Mesodermal cell (in vitro differentiated cells): ENCODE data around the gene AGO1.
A peak's percentile ranks its signal among the peaks of the same experiment; 100 is the strongest.
"Not testable (repeated sequence)": the region's sequence is repeated elsewhere in the genome, so short reads cannot be mapped to it uniquely, and the experiment has no call there.

Source experiments
- H3K27ac ChIP-seq: 2 replicates; pipeline ENCODE4 v1.7.0; 2013; ENCODE audit warnings: mild to moderate bottlenecking, low read depth, low read length, moderate library complexity; ENCODE audit not compliant: severe bottlenecking
- H3K36me3 ChIP-seq: 2 replicates; pipeline ENCODE4 v1.7.1; 2013; ENCODE audit warnings: mild to moderate bottlenecking, low read length, moderate library complexity; ENCODE audit not compliant: control insufficient read depth, insufficient read depth
- H3K4me1 ChIP-seq: one replicate; pipeline ENCODE4 v1.7.1; 2013; ENCODE audit warnings: mild to moderate bottlenecking, low read length; ENCODE audit not compliant: insufficient read depth, control insufficient read depth, poor library complexity, severe bottlenecking
- H3K4me3 ChIP-seq: 2 replicates; pipeline ENCODE4 v1.7.0; 2013; ENCODE audit warnings: low read length, control low read depth, mild to moderate bottlenecking; ENCODE audit not compliant: insufficient read depth, poor library complexity, severe bottlenecking; ENCODE audit errors: extremely low read depth
- H3K9me3 ChIP-seq: 2 replicates; pipeline ENCODE4 v1.7.1; 2013; ENCODE audit warnings: mild to moderate bottlenecking, low read length, moderate library complexity; ENCODE audit not compliant: control insufficient read depth
- WGBS, 2 experiments: methylation state at CpG; one replicate each; pipeline ENCODE4 v1.1.5; 2013; ENCODE audit warnings: missing lambda C conversion rate in 2 of 2; ENCODE audit not compliant: insufficient coverage in 2 of 2; 5-methylcytosine and 5-hydroxymethylcytosine counted together

AGO1 gene

DNA sequence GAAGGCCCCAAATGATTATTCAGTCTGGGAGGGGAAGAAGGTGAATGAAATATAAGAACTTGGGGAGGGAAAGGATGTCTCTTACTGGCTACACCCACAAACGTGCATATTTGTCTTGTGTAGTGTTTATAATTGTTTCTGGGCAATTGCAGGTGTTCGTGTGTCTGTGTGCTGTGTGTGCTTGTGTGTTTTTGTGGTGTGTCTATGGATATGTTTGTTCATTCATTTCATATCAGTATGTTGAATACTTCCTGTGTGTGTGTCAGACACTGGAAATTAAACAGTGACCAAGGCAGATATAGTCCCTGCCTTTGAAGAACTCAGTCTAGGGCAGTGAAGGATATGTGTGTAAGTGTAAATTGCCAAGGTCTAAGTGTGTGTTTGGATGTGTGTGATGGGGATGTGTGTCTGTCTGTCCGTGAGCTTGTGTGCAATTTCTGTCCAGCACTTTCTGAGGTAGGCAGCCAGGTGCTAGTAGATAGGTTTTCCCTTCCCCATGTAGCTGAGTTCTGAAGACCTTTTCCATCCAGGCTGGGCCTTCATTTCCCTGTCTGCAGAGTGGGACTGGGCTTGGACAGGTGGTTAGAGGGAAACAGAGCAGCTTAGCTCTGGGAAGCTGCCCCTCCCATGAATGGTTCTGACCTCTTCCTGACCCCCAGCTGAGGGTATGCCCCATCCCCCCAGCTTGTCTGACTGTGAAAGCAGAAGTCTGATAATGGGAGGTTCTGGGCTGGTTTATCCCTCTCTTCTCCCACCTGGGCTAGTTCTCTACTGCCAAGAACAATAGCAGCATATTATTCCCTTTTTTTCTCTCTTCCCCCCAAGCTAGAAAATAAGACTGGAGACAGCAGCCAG, 3.8 kb downstream of the AGO1 start:
- Histone ChIP-seq H3K4me1 (peaks cover 27% of the 10 kb centered on the region), H3K4me3 (no peak overlapping the region), H3K27ac (peak overlapping the region; percentile 75), H3K36me3 (peaks cover 33% of the 10 kb centered on the region), H3K9me3 (no peaks in the 10 kb centered on the region)
- WGBS, 2 experiments: 40 to 89% methylated on average over 1 to 2 of the region's 3 CpGs

DNA sequence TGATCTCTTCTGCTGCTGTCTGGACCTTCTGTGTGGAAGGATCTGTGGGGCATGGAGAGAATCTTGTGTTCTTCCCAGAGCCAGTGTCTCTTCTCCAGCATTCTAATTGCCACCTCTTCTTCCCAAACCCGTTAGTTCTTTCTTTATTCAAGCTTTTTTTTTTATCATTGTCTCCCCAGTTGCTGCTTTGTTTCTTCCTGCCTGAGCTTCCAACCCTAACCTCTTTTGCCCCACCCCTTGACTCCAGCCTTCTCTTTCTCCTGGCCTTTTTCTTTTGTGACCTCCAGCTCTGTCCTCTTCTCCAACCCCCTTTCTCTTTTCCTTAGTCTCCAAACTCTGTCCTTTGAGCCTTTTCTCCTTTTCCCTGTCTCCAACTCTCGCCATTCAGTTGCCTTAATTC, 4.5 kb downstream of the AGO1 start:
- Histone ChIP-seq H3K27ac (peak overlapping the region; percentile 6), H3K4me3 (no peak overlapping the region), H3K4me1 (peaks cover 27% of the 10 kb centered on the region), H3K9me3 (no peaks in the 10 kb centered on the region), H3K36me3 (peaks cover 40% of the 10 kb centered on the region)
- 69 to 71% methylated on average over 2 of the region's 2 CpGs for WGBS, 2 experiments

DNA sequence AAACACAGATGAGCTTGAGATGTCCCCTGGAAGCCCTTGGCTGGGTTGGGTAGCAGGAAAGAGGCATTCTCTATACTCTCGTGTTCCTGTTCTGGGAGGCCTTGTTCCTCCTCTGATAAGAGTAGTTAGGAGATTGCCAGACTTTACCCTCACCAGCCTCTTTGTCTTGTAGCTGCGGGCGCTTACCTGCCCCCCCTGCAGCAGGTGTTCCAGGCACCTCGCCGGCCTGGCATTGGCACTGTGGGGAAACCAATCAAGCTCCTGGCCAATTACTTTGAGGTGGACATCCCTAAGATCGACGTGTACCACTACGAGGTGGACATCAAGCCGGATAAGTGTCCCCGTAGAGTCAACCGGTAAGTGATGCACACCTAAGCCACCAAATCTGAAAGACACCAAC, 5.2 kb downstream of the AGO1 start:
- no peaks in the 10 kb centered on the region for H3K9me3 ChIP-seq
- peaks cover 47% of the 10 kb centered on the region for H3K36me3 ChIP-seq
- WGBS, 2 experiments: 90 to 96% methylated on average over 8 to 10 of the region's 11 CpGs
- no peak overlapping the region for H3K27ac ChIP-seq
- H3K4me3 ChIP-seq: no peak overlapping the region
- H3K4me1 ChIP-seq: peaks cover 27% of the 10 kb centered on the region

DNA sequence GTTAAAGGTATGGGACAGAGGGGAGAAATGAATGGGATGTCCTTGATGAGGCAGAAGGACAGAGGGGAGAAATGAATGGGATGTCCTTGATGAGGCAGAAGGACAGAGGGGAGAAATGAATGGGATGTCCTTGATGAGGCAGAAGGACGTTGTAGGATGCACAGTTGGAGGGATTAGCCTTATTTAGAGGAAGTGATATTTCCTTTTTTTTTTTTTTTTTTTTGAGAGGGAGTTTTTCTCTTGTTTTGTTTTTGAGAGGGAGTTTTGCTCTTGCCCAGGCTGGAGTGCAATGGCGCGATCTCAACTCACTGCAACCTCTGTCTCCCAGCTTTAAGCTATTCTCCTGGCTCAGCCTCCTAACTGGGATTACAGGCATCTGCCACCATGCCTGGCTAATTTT, 6.0 kb downstream of the AGO1 start:
- H3K36me3 ChIP-seq: peaks cover 54% of the 10 kb centered on the region

DNA sequence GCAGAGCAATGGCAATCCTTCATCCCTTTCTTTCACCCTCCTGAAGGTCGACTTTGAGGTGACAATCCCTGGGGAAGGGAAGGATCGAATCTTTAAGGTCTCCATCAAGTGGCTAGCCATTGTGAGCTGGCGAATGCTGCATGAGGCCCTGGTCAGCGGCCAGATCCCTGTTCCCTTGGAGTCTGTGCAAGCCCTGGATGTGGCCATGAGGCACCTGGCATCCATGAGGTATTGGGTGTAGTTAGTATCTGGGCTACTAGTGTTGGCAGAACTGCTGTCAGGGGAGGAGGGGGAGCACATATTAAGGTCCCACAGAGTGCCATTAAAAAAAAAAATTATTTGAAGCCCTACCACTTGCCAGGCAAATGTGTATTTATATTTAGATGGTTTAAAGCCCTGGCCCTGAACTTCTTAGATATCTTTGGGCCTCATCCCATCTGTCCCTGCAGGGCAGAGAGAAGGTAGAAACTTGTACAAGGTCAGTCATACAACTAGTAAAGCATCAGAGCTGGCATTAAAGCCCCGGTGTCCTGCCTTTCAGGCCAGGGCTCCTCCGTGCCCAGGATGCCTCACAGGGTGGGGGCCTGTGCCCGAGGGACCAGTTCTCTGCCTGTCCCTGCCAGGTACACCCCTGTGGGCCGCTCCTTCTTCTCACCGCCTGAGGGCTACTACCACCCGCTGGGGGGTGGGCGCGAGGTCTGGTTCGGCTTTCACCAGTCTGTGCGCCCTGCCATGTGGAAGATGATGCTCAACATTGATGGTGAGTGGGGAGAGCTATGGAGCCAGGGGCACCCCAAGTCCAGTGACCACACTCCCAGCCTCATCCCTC, 10.3 kb downstream of the AGO1 start:
- Histone ChIP-seq H3K9me3 (no peaks in the 10 kb centered on the region), H3K4me1 (peaks cover 4% of the 10 kb centered on the region), H3K4me3 (no peak overlapping the region), H3K36me3 (peaks cover 87% of the 10 kb centered on the region), H3K27ac (peak overlapping the region; percentile 62)
- WGBS, 2 experiments: 94 to 97% methylated on average over 10 to 14 of the region's 14 CpGs

More for the DNA sequence above, 6.0 kb downstream of the AGO1 start:
- peaks cover 29% of the 10 kb centered on the region for H3K4me1 ChIP-seq
- H3K9me3 ChIP-seq, H3K4me3 ChIP-seq, H3K27ac ChIP-seq: not testable (repeated sequence)
- WGBS, 2 experiments: 80% methylated on average over 1 of the region's 3 CpGs; no CpG with 5 or more reads in 1 of the 2 experiments

DNA sequence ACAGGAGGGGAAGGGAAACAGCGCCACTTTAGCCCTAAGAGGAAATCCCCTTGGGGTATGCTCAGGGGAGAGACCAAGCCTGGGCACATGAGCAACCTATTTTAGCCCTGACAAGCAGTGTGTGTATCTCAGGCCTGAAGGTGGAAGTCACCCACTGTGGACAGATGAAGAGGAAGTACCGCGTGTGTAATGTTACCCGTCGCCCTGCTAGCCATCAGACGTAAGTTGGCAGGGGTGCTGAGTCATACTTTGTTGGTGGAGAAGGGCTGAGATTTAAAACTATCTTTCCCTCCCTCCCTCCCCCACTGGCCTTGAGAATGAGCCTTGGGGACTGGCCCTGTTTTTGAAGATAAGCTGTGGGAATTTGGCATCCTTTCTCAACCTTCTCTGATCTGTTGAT, 11.2 kb downstream of the AGO1 start:
- Histone ChIP-seq H3K9me3 (no peaks in the 10 kb centered on the region), H3K27ac (peak overlapping the region; percentile 62), H3K4me3 (no peak overlapping the region), H3K4me1 (peaks cover 4% of the 10 kb centered on the region), H3K36me3 (peaks cover 86% of the 10 kb centered on the region)
- WGBS, 2 experiments: 87 to 89% methylated on average over 1 to 6 of the region's 6 CpGs

DNA sequence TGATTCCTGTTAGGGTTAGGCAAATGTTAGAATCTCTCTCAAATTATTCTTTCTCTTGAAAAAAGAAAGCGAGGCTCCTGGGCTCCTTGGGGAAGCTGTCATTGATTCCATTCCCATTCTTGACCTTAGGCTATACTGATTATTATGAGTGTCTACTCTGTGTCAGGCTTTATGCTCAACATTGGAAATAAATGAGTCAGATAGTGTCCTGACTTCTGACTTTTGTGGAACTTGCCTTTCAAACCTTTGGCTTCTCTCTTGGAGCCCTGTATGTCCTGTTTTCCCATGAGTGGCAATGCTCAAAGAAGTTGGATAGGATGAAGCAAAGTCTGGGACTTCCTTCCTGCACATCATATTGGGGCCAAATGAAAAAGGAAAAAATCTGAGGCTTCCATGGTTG, 11.6 kb downstream of the AGO1 start:
- peaks cover 82% of the 10 kb centered on the region for H3K36me3 ChIP-seq
- H3K4me1 ChIP-seq: peaks cover 4% of the 10 kb centered on the region
- WGBS, 2 experiments: no CpG with 5 or more reads among the region's 1 CpG
- no peaks in the 10 kb centered on the region for H3K9me3 ChIP-seq
- H3K4me3 ChIP-seq: no peak overlapping the region
- H3K27ac ChIP-seq: peak overlapping the region; percentile 62

DNA sequence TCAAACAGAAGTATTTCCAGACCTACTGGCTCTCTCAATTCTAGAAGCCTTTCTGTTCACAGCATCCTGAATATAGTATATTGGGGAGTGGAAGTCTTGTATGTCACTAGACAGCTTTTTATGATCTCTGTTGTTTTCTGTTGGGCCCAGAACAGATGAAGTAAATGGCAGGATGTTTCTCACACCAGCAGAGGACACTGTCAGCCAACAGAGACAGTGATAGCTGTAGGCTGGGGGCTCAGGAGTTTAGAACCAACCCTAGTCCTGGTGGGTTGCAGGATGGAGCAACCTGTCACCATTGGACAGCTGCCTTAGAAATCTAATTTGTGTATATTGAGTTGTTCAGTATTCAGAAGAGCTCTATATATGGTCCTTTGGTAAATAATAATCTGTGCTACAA, 16.9 kb downstream of the AGO1 start:
- Histone ChIP-seq H3K36me3 (peaks cover 78% of the 10 kb centered on the region), H3K9me3 (no peaks in the 10 kb centered on the region), H3K4me3 (no peak overlapping the region), H3K4me1 (no peaks in the 10 kb centered on the region), H3K27ac (no peak overlapping the region)

DNA sequence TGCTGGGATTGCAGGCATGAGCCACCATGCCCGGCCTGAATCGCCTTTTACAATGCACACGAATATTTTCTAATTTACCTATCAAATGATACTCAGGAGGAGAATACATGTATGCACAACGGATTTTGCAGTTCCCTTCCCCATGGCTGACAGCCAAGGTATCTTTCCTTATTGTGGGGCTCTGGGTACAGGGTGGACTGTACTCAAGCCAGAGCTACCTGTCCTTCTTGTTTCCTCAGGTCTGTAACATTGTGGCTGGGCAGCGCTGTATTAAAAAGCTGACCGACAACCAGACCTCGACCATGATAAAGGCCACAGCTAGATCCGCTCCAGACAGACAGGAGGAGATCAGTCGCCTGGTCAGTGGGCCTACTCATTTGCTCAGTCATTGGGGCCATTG, 18.2 kb downstream of the AGO1 start:
- no peak overlapping the region for H3K27ac ChIP-seq
- peaks cover 71% of the 10 kb centered on the region for H3K36me3 ChIP-seq
- WGBS, 2 experiments: 89 to 92% methylated on average over 6 to 8 of the region's 9 CpGs
- no peak overlapping the region for H3K4me3 ChIP-seq
- H3K9me3 ChIP-seq: no peaks in the 10 kb centered on the region
- H3K4me1 ChIP-seq: no peaks in the 10 kb centered on the region

DNA sequence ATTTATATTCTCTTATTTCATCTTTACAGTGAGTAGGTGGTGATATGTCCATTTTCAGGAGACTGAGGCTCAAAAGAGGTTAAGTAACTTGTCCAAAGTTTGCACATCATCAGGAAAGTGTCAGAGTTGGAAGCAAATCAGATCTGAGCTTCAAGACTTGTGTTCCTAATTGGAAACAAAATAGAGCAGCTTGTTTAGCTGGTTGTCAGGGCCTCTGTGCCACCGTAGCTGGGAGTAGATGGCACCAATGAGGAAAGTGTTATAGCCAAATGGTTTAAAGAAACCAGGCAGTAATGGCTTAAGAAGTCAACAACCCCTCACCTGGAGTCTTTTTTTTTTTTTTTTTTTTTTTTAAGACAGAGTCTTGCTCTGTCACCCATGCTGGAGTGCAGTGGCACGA, 19.7 kb downstream of the AGO1 start:
- WGBS, 2 experiments: 100% methylated on average over 1 of the region's 2 CpGs; no CpG with 5 or more reads in 1 of the 2 experiments
- no peaks in the 10 kb centered on the region for H3K9me3 ChIP-seq
- H3K27ac ChIP-seq: no peak overlapping the region
- H3K4me1 ChIP-seq: no peaks in the 10 kb centered on the region
- peaks cover 72% of the 10 kb centered on the region for H3K36me3 ChIP-seq
- H3K4me3 ChIP-seq: no peak overlapping the region

DNA sequence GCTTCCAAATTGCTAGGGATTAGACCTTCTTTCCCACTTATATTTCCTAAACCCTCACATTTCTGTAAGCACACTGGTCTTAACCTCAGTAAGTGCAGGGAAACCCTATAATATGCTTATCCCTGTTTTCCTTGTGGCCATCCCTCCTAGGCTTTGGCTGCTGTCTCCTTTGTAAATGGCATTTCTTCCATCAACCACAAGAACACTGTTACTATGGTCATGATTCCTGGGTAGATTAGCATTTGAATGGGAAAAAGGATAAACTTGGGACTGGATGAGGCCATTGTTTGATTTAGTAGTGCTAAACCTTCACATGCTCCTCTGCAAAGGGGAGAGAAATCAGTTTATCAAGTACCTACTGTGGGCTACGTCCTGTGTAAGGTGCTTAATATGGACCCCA, 31.7 kb downstream of the AGO1 start:
- WGBS, 2 experiments: 90 to 100% methylated on average over 1 of the region's 1 CpG
- no peak overlapping the region for H3K27ac ChIP-seq
- no peaks in the 10 kb centered on the region for H3K4me1 ChIP-seq
- H3K36me3 ChIP-seq: peaks cover 96% of the 10 kb centered on the region
- H3K4me3 ChIP-seq: no peak overlapping the region
- no peaks in the 10 kb centered on the region for H3K9me3 ChIP-seq
